ENCODE data around the gene TSKU.

DNA sequence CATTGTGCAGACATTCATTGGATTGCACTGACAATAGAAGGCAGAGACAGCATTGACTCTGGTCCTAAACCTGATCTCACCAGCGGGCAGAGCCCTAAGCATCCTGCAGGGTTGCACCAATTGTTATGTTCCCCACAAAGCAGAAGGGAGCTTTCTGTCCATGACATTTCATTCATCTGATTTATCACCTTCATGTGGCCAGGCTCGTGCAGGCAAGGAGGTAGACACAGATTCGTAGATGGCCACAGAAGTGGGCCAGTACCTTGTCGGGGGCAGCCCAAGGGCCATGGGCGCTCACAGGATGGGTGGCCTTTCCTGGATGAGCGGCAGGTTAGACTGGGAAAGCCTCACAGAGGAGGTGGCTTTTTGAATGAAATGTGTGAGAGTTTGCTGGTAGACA is 2.9 kb downstream of the TSKU start:
- TF ChIP-seq, protein P1, sequence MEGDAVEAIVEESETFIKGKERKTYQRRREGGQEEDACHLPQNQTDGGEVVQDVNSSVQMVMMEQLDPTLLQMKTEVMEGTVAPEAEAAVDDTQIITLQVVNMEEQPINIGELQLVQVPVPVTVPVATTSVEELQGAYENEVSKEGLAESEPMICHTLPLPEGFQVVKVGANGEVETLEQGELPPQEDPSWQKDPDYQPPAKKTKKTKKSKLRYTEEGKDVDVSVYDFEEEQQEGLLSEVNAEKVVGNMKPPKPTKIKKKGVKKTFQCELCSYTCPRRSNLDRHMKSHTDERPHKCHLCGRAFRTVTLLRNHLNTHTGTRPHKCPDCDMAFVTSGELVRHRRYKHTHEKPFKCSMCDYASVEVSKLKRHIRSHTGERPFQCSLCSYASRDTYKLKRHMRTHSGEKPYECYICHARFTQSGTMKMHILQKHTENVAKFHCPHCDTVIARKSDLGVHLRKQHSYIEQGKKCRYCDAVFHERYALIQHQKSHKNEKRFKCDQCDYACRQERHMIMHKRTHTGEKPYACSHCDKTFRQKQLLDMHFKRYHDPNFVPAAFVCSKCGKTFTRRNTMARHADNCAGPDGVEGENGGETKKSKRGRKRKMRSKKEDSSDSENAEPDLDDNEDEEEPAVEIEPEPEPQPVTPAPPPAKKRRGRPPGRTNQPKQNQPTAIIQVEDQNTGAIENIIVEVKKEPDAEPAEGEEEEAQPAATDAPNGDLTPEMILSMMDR (IDR thresholded peaks at IDR 0.05), result no peak
- TF ChIP-seq POLR2A (IDR thresholded peaks at IDR 0.05), result no peak

Measured in Peyer's patch (tissue), 4 donors.